Muscle of back (tissue), 13 donors: ENCODE measurements around the gene HNRNPH1. TPM values are rescaled to one million over a fixed set of nuclear protein-coding genes. Genes with fewer than 3 reads are reported as not detected.
"Not testable (repeated sequence)": the region's sequence is repeated elsewhere in the genome, so short reads cannot be mapped to it uniquely, and the experiment has no call there.

Experiments used
- DNase-seq, 3 donors: peaks; one replicate each; pipeline versions ENCODE4 v3.0.0 to v3.0.0-alpha.2; 2013
- long read RNA-seq, 9 donors: transcript quantifications; one replicate each; lab custom pipeline, GENCODE V29; 2026
- polyA plus RNA-seq, 10 donors: library from polyadenylated mRNA; unstranded; fragments of 120-200 nt; gene quantifications; one replicate each; pipeline ENCODE4 v1.2.1, GENCODE V29; 2013; ENCODE audit not compliant: insufficient read length in 10 of 10

Gene HNRNPH1
- polyA plus RNA-seq = 100 to 1,000 TPM; 391 to 937 (median 609) TPM
- long read RNA-seq, donor 1, full-length matches to known transcripts = 22 of 43 reads
- long read RNA-seq, donor 1, partial matches to known transcripts = 21 of 43 reads
- long read RNA-seq, donor 1, other reads (novel, unspliced or antisense) = 0 of 43 reads
- long read RNA-seq, donor 2, full-length matches to known transcripts = 20 of 45 reads
- long read RNA-seq, donor 2, partial matches to known transcripts = 25 of 45 reads
- long read RNA-seq, donor 2, other reads (novel, unspliced or antisense) = 0 of 45 reads
- long read RNA-seq, donor 3 = 0 reads
- long read RNA-seq, donor 4, partial matches to known transcripts = 10 of 18 reads
- long read RNA-seq, donor 4, other reads (novel, unspliced or antisense) = 0 of 18 reads
- long read RNA-seq, donor 5, partial matches to known transcripts = 48 of 63 reads
- long read RNA-seq, donor 5, other reads (novel, unspliced or antisense) = 0 of 63 reads
- long read RNA-seq, donor 6, full-length matches to known transcripts = 17 of 45 reads
- long read RNA-seq, donor 6, partial matches to known transcripts = 28 of 45 reads
- long read RNA-seq, donor 6, other reads (novel, unspliced or antisense) = 0 of 45 reads
- long read RNA-seq, donor 7, full-length matches to known transcripts = 23 of 45 reads
- long read RNA-seq, donor 7, partial matches to known transcripts = 22 of 45 reads
- long read RNA-seq, donor 7, other reads (novel, unspliced or antisense) = 0 of 45 reads
- long read RNA-seq, donor 8, transcript HNRNPH1-204 (14 exons, 2,248 nt) = major isoform, 5 of 60 reads
- long read RNA-seq, donor 8, transcript HNRNPH1-203 (14 exons, 2,279 nt) = major isoform, 5 of 60 reads
- long read RNA-seq, donor 8, partial matches to known transcripts = 36 of 60 reads
- long read RNA-seq, donor 8, other reads (novel, unspliced or antisense) = 0 of 60 reads
- long read RNA-seq, donor 9, full-length matches to known transcripts = 2 of 2 reads
- long read RNA-seq, donor 9, partial matches to known transcripts = 0 of 2 reads
- long read RNA-seq, donor 9, other reads (novel, unspliced or antisense) = 0 of 2 reads

- DNase-seq = peak; percentile 99 to 100 (median 99)
Observed at GRCh38 chr5:179623003-179623905, at the start of gene HNRNPH1. TSS of gene HNRNPH1 (minus strand) at chr5:179623671. CDS start at chr5:179623133, 538 bp downstream.

- peak in 2 of 3 donors; percentile 18 to 30 for DNase-seq
Observed at GRCh38 chr5:179668391-179668790, 44.9 kb upstream of the HNRNPH1 start.

- DNase-seq = not testable (repeated sequence)
Observed at GRCh38 chr5:179661647-179662046, 38.2 kb upstream of the HNRNPH1 start.

- DNase-seq = peak in 2 of 3 donors; percentile 9 to 48
Observed at GRCh38 chr5:179658179-179658856, 34.8 kb upstream of the HNRNPH1 start.

GRCh38 chr5:179657302-179658178 lies 34.1 kb upstream of the HNRNPH1 start:
- not testable (repeated sequence) for DNase-seq

- not testable (repeated sequence) for DNase-seq
Observed at GRCh38 chr5:179653135-179653534, 29.7 kb upstream of the HNRNPH1 start.

GRCh38 chr5:179650245-179650644 lies 26.8 kb upstream of the HNRNPH1 start:
- DNase-seq = not testable (repeated sequence)

- DNase-seq = not testable (repeated sequence)
Observed at GRCh38 chr5:179649166-179649703, 25.8 kb upstream of the HNRNPH1 start.

GRCh38 chr5:179648410-179648809 lies 24.9 kb upstream of the HNRNPH1 start:
- no peak for DNase-seq

GRCh38 chr5:179644766-179645165 lies 21.3 kb upstream of the HNRNPH1 start:
- DNase-seq = not testable (repeated sequence)

GRCh38 chr5:179643141-179643920 lies 19.9 kb upstream of the HNRNPH1 start:
- not testable (repeated sequence) for DNase-seq

- DNase-seq = not testable (repeated sequence)
Observed at GRCh38 chr5:179642626-179643025, 19.2 kb upstream of the HNRNPH1 start.

GRCh38 chr5:179641745-179642144 lies 18.3 kb upstream of the HNRNPH1 start:
- not testable (repeated sequence) for DNase-seq

GRCh38 chr5:179639296-179639695 lies 15.8 kb upstream of the HNRNPH1 start:
- DNase-seq = not testable (repeated sequence)

GRCh38 chr5:179634370-179635172 lies 11.1 kb upstream of the HNRNPH1 start:
- DNase-seq = not testable (repeated sequence)

GRCh38 chr5:179633501-179634369 lies 10.3 kb upstream of the HNRNPH1 start:
- DNase-seq = not testable (repeated sequence)
